Adipocyte (in vitro differentiated cells): Measurements from ENCODE around the gene TBX4.
"Not testable (repeated sequence)": the region's sequence is repeated elsewhere in the genome, so short reads cannot be mapped to it uniquely, and the experiment has no call there.

Experiments
- DNase-seq: peaks from one replicate; pipeline ENCODE4 v3.0.0-alpha.2; 2015; ENCODE audit warnings: low read depth
- H3K27me3 ChIP-seq: replicated peaks from 2 replicates; pipeline ENCODE4 v1.7.0; 2013; ENCODE audit warnings: mild to moderate bottlenecking, low read length, moderate library complexity; ENCODE audit not compliant: control insufficient read depth, insufficient read depth
- H3K36me3 ChIP-seq: 2 replicates; pipeline ENCODE4 v1.7.0; 2013; ENCODE audit warnings: low read length, mild to moderate bottlenecking, moderate library complexity; ENCODE audit not compliant: control insufficient read depth, insufficient read depth, severe bottlenecking
- H3K4me1 ChIP-seq: 2 replicates; pipeline ENCODE4 v1.7.0; 2013; ENCODE audit warnings: mild to moderate bottlenecking, low read length, moderate library complexity; ENCODE audit not compliant: control insufficient read depth, insufficient read depth
- H3K4me3 ChIP-seq: 2 replicates; pipeline ENCODE4 v1.7.0; 2013; ENCODE audit warnings: mild to moderate bottlenecking, low read length, moderate library complexity
- H3K9ac ChIP-seq: 2 replicates; pipeline ENCODE4 v1.7.0; 2013; ENCODE audit warnings: mild to moderate bottlenecking, low read length, moderate library complexity
- H3K9me3 ChIP-seq: 2 replicates; pipeline ENCODE4 v1.7.0; 2013; ENCODE audit warnings: mild to moderate bottlenecking, low read length, moderate library complexity; ENCODE audit not compliant: control insufficient read depth

Gene TBX4

GRCh38 chr17:61504697-61505096 is 52.5 kb downstream of the TBX4 start:
- peaks cover 5% of the 10 kb centered on the region for H3K9me3 ChIP-seq

GRCh38 chr17:61505846-61506627 is 53.8 kb downstream of the TBX4 start:
- H3K4me1 ChIP-seq = peaks cover 4% of the 10 kb centered on the region
- H3K36me3 ChIP-seq = no peaks in the 10 kb centered on the region
- no peaks in the 10 kb centered on the region for H3K27me3 ChIP-seq
- H3K9me3 ChIP-seq = no peaks in the 10 kb centered on the region
- no peak overlapping the region for H3K9ac ChIP-seq
- no peak for DNase-seq
- no peak overlapping the region for H3K4me3 ChIP-seq

More at GRCh38 chr17:61504697-61505096, 52.5 kb downstream of the TBX4 start:
- Histone ChIP-seq H3K4me1 (peaks cover 4% of the 10 kb centered on the region), H3K36me3 (no peaks in the 10 kb centered on the region), H3K4me3 (no peak overlapping the region), H3K27me3 (no peaks in the 10 kb centered on the region), H3K9ac (no peak overlapping the region)
- peak; percentile 92 for DNase-seq

GRCh38 chr17:61507383-61508066 is 55.3 kb downstream of the TBX4 start:
- Histone ChIP-seq H3K4me3 (no peak overlapping the region), H3K27me3 (no peaks in the 10 kb centered on the region), H3K9ac (no peak overlapping the region), H3K9me3 (no peaks in the 10 kb centered on the region), H3K4me1 (peaks cover 4% of the 10 kb centered on the region), H3K36me3 (no peaks in the 10 kb centered on the region)
- DNase-seq = no peak

- Histone ChIP-seq H3K4me1 (peaks cover 4% of the 10 kb centered on the region), H3K9me3 (no peaks in the 10 kb centered on the region), H3K27me3 (no peaks in the 10 kb centered on the region), H3K4me3 (no peak overlapping the region), H3K9ac (no peak overlapping the region), H3K36me3 (no peaks in the 10 kb centered on the region)
- no peak for DNase-seq
Measured at GRCh38 chr17:61508912-61509311, 56.7 kb downstream of the TBX4 start.

- not testable (repeated sequence) for H3K4me3 ChIP-seq, H3K36me3 ChIP-seq, H3K4me1 ChIP-seq, H3K27me3 ChIP-seq, H3K9me3 ChIP-seq, DNase-seq, H3K9ac ChIP-seq
Measured at GRCh38 chr17:61509454-61509853, 57.2 kb downstream of the TBX4 start.

GRCh38 chr17:61510237-61510636 is 58.0 kb downstream of the TBX4 start:
- DNase-seq = no peak
- Histone ChIP-seq H3K36me3 (no peaks in the 10 kb centered on the region), H3K4me1 (no peaks in the 10 kb centered on the region), H3K9ac (no peak overlapping the region), H3K27me3 (no peaks in the 10 kb centered on the region), H3K9me3 (no peaks in the 10 kb centered on the region), H3K4me3 (no peak overlapping the region)

- Histone ChIP-seq H3K9ac (no peak overlapping the region), H3K4me1 (no peaks in the 10 kb centered on the region), H3K27me3 (no peaks in the 10 kb centered on the region), H3K9me3 (no peaks in the 10 kb centered on the region), H3K4me3 (no peak overlapping the region), H3K36me3 (no peaks in the 10 kb centered on the region)
- no peak for DNase-seq
Measured at GRCh38 chr17:61510991-61511390, 58.8 kb downstream of the TBX4 start.

GRCh38 chr17:61511480-61512182 is 59.4 kb downstream of the TBX4 start:
- H3K4me3 ChIP-seq = no peak overlapping the region
- H3K9ac ChIP-seq = no peak overlapping the region
- no peaks in the 10 kb centered on the region for H3K4me1 ChIP-seq
- H3K9me3 ChIP-seq = no peaks in the 10 kb centered on the region
- H3K27me3 ChIP-seq = no peaks in the 10 kb centered on the region
- no peaks in the 10 kb centered on the region for H3K36me3 ChIP-seq
- peak; percentile 4 for DNase-seq

- Histone ChIP-seq H3K4me1 (no peaks in the 10 kb centered on the region), H3K27me3 (peaks cover 17% of the 10 kb centered on the region), H3K4me3 (no peak overlapping the region), H3K9me3 (no peaks in the 10 kb centered on the region), H3K9ac (no peak overlapping the region), H3K36me3 (no peaks in the 10 kb centered on the region)
- no peak for DNase-seq
Measured at GRCh38 chr17:61514491-61514890, 62.3 kb downstream of the TBX4 start.

GRCh38 chr17:61517265-61517664 is 65.0 kb downstream of the TBX4 start:
- H3K4me1 ChIP-seq = no peaks in the 10 kb centered on the region
- H3K27me3 ChIP-seq = peaks cover 17% of the 10 kb centered on the region
- H3K9ac ChIP-seq = no peak overlapping the region
- no peaks in the 10 kb centered on the region for H3K36me3 ChIP-seq
- H3K4me3 ChIP-seq = no peak overlapping the region
- DNase-seq = no peak
- no peaks in the 10 kb centered on the region for H3K9me3 ChIP-seq

- Histone ChIP-seq H3K9me3 (no peaks in the 10 kb centered on the region), H3K36me3 (no peaks in the 10 kb centered on the region), H3K9ac (no peak overlapping the region), H3K4me3 (no peak overlapping the region), H3K4me1 (no peaks in the 10 kb centered on the region), H3K27me3 (peaks cover 17% of the 10 kb centered on the region)
- DNase-seq = no peak
Measured at GRCh38 chr17:61517843-61518606, 65.8 kb downstream of the TBX4 start.
